WERI-Rb-1 (cell line): ENCODE data around the gene CYP1A1.

Source experiments
- DNase-seq: peaks from one replicate; pipeline ENCODE4 v3.0.0-alpha.2; 2020
- H3K27ac ChIP-seq: fragments of 250-450 bp; sonication (Bioruptor Pico); 2 replicates; pipeline ENCODE4 v1.5.1; 2020; ENCODE audit warnings: mild to moderate bottlenecking, moderate library complexity
- H3K27me3 ChIP-seq: fragments of 250-450 bp; sonication (Bioruptor Pico); 2 replicates; pipeline ENCODE4 v1.5.1; 2021; ENCODE audit warnings: mild to moderate bottlenecking, low read depth, moderate library complexity; ENCODE audit not compliant: insufficient read depth, severe bottlenecking
- H3K36me3 ChIP-seq: fragments of 250-450 bp; sonication (Bioruptor Pico); 2 replicates; pipeline ENCODE4 v1.5.1; 2020; ENCODE audit warnings: mild to moderate bottlenecking, moderate library complexity
- H3K4me3 ChIP-seq: 2 replicates; pipeline ENCODE4 v1.5.1; 2011; ENCODE audit warnings: low read depth, mild to moderate bottlenecking, control low read depth, low read length
- H3K9me3 ChIP-seq: fragments of 250-450 bp; sonication (Bioruptor Pico); 2 replicates; pipeline ENCODE4 v1.5.1; 2021; ENCODE audit warnings: mild to moderate bottlenecking, moderate library complexity; ENCODE audit not compliant: severe bottlenecking
- TF ChIP-seq, protein P1 (sequence below): IDR thresholded peaks from 2 replicates; pipeline ENCODE4 v1.5.1; 2011; ENCODE audit warnings: low read depth, mild to moderate bottlenecking, control low read depth, inconsistent platforms, low read length

The CYP1A1 gene

GRCh38 chr15:74680456-74680855 lies 44.9 kb downstream of the CYP1A1 start:
- Histone ChIP-seq H3K36me3 (peaks cover 7% of the 10 kb centered on the region), H3K9me3 (no peaks in the 10 kb centered on the region), H3K27ac (no peak overlapping the region), H3K4me3 (no peak overlapping the region), H3K27me3 (no peaks in the 10 kb centered on the region)
- TF ChIP-seq, protein P1, sequence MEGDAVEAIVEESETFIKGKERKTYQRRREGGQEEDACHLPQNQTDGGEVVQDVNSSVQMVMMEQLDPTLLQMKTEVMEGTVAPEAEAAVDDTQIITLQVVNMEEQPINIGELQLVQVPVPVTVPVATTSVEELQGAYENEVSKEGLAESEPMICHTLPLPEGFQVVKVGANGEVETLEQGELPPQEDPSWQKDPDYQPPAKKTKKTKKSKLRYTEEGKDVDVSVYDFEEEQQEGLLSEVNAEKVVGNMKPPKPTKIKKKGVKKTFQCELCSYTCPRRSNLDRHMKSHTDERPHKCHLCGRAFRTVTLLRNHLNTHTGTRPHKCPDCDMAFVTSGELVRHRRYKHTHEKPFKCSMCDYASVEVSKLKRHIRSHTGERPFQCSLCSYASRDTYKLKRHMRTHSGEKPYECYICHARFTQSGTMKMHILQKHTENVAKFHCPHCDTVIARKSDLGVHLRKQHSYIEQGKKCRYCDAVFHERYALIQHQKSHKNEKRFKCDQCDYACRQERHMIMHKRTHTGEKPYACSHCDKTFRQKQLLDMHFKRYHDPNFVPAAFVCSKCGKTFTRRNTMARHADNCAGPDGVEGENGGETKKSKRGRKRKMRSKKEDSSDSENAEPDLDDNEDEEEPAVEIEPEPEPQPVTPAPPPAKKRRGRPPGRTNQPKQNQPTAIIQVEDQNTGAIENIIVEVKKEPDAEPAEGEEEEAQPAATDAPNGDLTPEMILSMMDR = no peak
- DNase-seq = no peak

DNA sequence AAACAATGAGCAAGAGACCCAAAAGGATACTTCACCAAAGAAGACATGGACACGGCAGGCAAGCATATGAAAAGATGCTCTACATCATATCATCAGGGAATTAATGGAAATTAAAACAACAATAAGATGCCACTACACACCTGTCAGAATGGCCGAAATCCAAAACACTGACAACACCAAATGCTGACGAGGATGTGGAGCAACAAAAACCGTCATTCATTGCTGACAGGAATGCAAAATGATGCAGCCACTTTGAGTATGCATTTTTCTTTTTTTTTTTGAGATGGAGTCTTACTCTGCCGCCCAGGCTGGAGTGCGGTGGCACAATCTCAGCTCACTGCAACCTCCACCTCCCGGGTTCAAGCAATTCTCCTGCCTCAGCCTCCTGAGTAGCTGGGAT lies 48.5 kb downstream of the CYP1A1 start:
- no peaks in the 10 kb centered on the region for H3K27me3 ChIP-seq
- no peaks in the 10 kb centered on the region for H3K9me3 ChIP-seq
- no peak overlapping the region for H3K27ac ChIP-seq
- TF ChIP-seq, protein P1 = no peak
- no peak for DNase-seq
- H3K36me3 ChIP-seq = peaks cover 19% of the 10 kb centered on the region
- H3K4me3 ChIP-seq = no peak overlapping the region

DNA sequence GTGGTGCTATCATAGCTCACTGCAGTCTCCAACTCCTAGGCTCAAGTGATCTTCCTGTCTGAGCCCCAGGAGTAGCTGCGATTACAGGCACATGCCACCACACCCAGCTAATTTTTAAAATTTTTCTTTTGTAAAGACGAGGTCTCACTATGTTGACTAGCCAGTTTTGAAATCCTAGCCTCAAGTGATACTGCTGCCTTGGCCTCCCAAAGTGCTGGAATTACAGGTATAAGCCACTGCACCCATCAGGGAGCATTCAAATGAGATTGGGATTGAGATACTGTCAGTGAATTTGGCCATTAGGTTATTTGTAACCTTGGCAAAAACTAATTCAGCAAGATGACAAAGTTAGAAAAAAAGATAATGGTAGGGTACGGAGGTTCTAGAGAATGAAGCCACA lies 51.2 kb downstream of the CYP1A1 start:
- Histone ChIP-seq H3K36me3 (peaks cover 33% of the 10 kb centered on the region), H3K4me3 (no peak overlapping the region), H3K27ac (no peak overlapping the region), H3K27me3 (no peaks in the 10 kb centered on the region), H3K9me3 (no peaks in the 10 kb centered on the region)
- TF ChIP-seq, protein P1 = no peak
- no peak for DNase-seq

DNA sequence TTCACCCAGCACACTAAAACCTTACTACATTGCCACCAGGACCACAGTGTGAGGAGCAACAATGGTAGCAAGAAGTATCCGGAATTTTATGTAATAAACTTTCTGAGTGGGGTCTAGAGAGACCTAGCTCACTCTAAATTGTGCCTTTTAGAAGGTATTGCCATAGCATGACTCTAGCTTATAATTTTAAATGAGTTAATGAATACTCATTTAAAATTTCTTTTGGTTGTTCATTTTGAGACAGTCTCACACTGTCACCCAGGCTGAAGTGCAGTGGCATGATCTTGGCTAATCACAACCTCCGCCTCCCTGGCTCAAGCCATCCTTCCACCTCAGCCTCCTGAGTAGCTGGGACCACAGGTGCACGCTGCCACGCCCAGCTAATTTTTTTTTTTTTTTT lies 55.7 kb downstream of the CYP1A1 start:
- H3K27ac ChIP-seq = no peak overlapping the region
- TF ChIP-seq, protein P1 = no peak
- H3K36me3 ChIP-seq = peaks cover 48% of the 10 kb centered on the region
- no peaks in the 10 kb centered on the region for H3K9me3 ChIP-seq
- no peak for DNase-seq
- no peak overlapping the region for H3K4me3 ChIP-seq
- H3K27me3 ChIP-seq = no peaks in the 10 kb centered on the region
